WTC11 (cell line): ENCODE measurements around the gene CSKMT. TPM values are rescaled to one million over a fixed set of nuclear protein-coding genes. Genes with fewer than 3 reads are reported as not detected.

ENCODE experiments used
- ATAC-seq: fragments of 200-7000 bp; cut with Tn5 transposase; 2 replicates; pipeline ENCODE4 v1.10.0; 2021; ENCODE audit warnings: mild to moderate bottlenecking, moderate library complexity
- CTCF ChIA-PET: fragments of 300-600 bp; sonication (Branson Sonifier 250); formaldehyde crosslinking; loops from one replicate; lab custom pipeline; 2021; ENCODE audit warnings: antibody characterized with exemption; lab: Charles Lee
- POLR2A ChIA-PET: fragments of 350-600 bp; sonication (Branson Sonifier 250); formaldehyde crosslinking; loops from one replicate; lab custom pipeline; 2021; ENCODE audit warnings: antibody characterized with exemption; lab: Charles Lee
- DNase-seq: peaks from one replicate; pipeline ENCODE4 v3.0.0; 2021; ENCODE audit warnings: low spot score
- H3K27ac Mint-ChIP-seq: 2 replicates; pipeline ENCODE4 v1.8.0; 2021; ENCODE audit warnings: mixed read lengths
- H3K27me3 Mint-ChIP-seq: 2 replicates; pipeline ENCODE4 v1.8.0; 2021; ENCODE audit warnings: low read depth, mild to moderate bottlenecking, moderate library complexity, mixed read lengths
- H3K36me3 Mint-ChIP-seq: 2 replicates; pipeline ENCODE4 v1.8.0; 2021; ENCODE audit warnings: mixed read lengths
- H3K4me1 Mint-ChIP-seq: 2 replicates; pipeline ENCODE4 v1.8.0; 2022; ENCODE audit warnings: mixed read lengths
- H3K4me3 Mint-ChIP-seq: 2 replicates; pipeline ENCODE4 v1.8.0; 2021; ENCODE audit warnings: mild to moderate bottlenecking, moderate library complexity, mixed read lengths
- H3K9me3 Mint-ChIP-seq: 2 replicates; pipeline ENCODE4 v1.8.0; 2021; ENCODE audit warnings: mixed read lengths
- CREM ChIP-seq: sonication (generic); formaldehyde crosslinking; IDR thresholded peaks from 2 replicates; pipeline ENCODE4 v1.8.1; 2022; ENCODE audit warnings: mild to moderate bottlenecking, missing genetic modification reagents, moderate library complexity
- FOXP1 ChIP-seq: sonication (generic); formaldehyde crosslinking; IDR thresholded peaks from 2 replicates; pipeline ENCODE4 v1.8.0; 2022; ENCODE audit warnings: missing genetic modification reagents, mild to moderate bottlenecking, moderate library complexity, borderline replicate concordance
- HMGA2 ChIP-seq: fragments of 250-450 bp; sonication (Bioruptor Pico); IDR thresholded peaks from 2 replicates; pipeline ENCODE4 v1.4.0; 2021; ENCODE audit warnings: mild to moderate bottlenecking, moderate library complexity
- NFYB ChIP-seq: sonication (generic); formaldehyde crosslinking; conservative IDR thresholded peaks from 2 replicates; pipeline ENCODE4 v1.8.0; 2022; ENCODE audit warnings: low read depth, missing genetic modification reagents
- NR1H2 ChIP-seq: sonication (generic); formaldehyde crosslinking; IDR thresholded peaks from 2 replicates; pipeline ENCODE4 v1.9.0; 2021; ENCODE audit warnings: mild to moderate bottlenecking, moderate library complexity, missing genetic modification reagents
- SMAD4 ChIP-seq: sonication (generic); formaldehyde crosslinking; IDR thresholded peaks from 2 replicates; pipeline ENCODE4 v1.8.0; 2022; ENCODE audit warnings: mild to moderate bottlenecking, missing genetic modification reagents
- SOX15 ChIP-seq: fragments of 250-450 bp; sonication (Bioruptor Pico); IDR thresholded peaks from 2 replicates; pipeline ENCODE4 v1.9.0; 2021; ENCODE audit warnings: mild to moderate bottlenecking
- SP1 ChIP-seq: sonication (generic); formaldehyde crosslinking; conservative IDR thresholded peaks from 2 replicates; pipeline ENCODE4 v1.8.1; 2022; ENCODE audit warnings: missing genetic modification reagents
- ZBTB21 ChIP-seq: sonication (generic); formaldehyde crosslinking; IDR thresholded peaks from 2 replicates; pipeline ENCODE4 v1.8.1; 2023; ENCODE audit warnings: mild to moderate bottlenecking, missing genetic modification reagents, borderline replicate concordance
- ZNF121 ChIP-seq: sonication (generic); formaldehyde crosslinking; IDR thresholded peaks from 2 replicates; pipeline ENCODE4 v1.8.0; 2023; ENCODE audit warnings: missing genetic modification reagents
- ZNF263 ChIP-seq: sonication (generic); formaldehyde crosslinking; IDR thresholded peaks from 2 replicates; pipeline ENCODE4 v1.8.1; 2022; ENCODE audit warnings: low read depth, mild to moderate bottlenecking, moderate library complexity, missing genetic modification reagents
- ZNF317 ChIP-seq: sonication (generic); formaldehyde crosslinking; IDR thresholded peaks from 2 replicates; pipeline ENCODE4 v1.8.1; 2023; ENCODE audit warnings: low read depth, mild to moderate bottlenecking, moderate library complexity, missing genetic modification reagents, borderline replicate concordance
- total RNA-seq: library from RNA; stranded (reverse); gene quantifications from 3 replicates; pipeline ENCODE4 v1.2.3, GENCODE V29; 2021
- TF ChIP-seq, protein P1 (sequence below): sonication (generic); formaldehyde crosslinking; conservative IDR thresholded peaks from 2 replicates; pipeline ENCODE4 v1.8.1; 2022; ENCODE audit warnings: mild to moderate bottlenecking, missing genetic modification reagents
- TF ChIP-seq, protein P2 (sequence below): sonication (generic); formaldehyde crosslinking; IDR thresholded peaks from 2 replicates; pipeline ENCODE4 v1.8.0; 2023; ENCODE audit warnings: missing genetic modification reagents, mild to moderate bottlenecking, borderline replicate concordance
- TF ChIP-seq, protein P3 (sequence below): sonication (generic); formaldehyde crosslinking; IDR thresholded peaks from 2 replicates; pipeline ENCODE4 v1.8.0; 2022; ENCODE audit warnings: missing genetic modification reagents
- TF ChIP-seq, protein P4 (sequence below): sonication (generic); formaldehyde crosslinking; IDR thresholded peaks from 2 replicates; pipeline ENCODE4 v1.8.0; 2022; ENCODE audit warnings: mild to moderate bottlenecking, missing genetic modification reagents
- TF ChIP-seq, protein P5 (sequence below): sonication (generic); formaldehyde crosslinking; IDR thresholded peaks from 2 replicates; pipeline ENCODE4 v1.8.1; 2023; ENCODE audit warnings: mild to moderate bottlenecking, missing genetic modification reagents, moderate library complexity
- TF ChIP-seq, protein P6 (sequence below): sonication (generic); formaldehyde crosslinking; IDR thresholded peaks from 2 replicates; pipeline ENCODE4 v1.8.1; 2023; ENCODE audit warnings: mild to moderate bottlenecking, moderate library complexity, missing genetic modification reagents

CSKMT gene
- total RNA-seq, 1 experiment from 2014 or later: 75.6 TPM

DNA sequence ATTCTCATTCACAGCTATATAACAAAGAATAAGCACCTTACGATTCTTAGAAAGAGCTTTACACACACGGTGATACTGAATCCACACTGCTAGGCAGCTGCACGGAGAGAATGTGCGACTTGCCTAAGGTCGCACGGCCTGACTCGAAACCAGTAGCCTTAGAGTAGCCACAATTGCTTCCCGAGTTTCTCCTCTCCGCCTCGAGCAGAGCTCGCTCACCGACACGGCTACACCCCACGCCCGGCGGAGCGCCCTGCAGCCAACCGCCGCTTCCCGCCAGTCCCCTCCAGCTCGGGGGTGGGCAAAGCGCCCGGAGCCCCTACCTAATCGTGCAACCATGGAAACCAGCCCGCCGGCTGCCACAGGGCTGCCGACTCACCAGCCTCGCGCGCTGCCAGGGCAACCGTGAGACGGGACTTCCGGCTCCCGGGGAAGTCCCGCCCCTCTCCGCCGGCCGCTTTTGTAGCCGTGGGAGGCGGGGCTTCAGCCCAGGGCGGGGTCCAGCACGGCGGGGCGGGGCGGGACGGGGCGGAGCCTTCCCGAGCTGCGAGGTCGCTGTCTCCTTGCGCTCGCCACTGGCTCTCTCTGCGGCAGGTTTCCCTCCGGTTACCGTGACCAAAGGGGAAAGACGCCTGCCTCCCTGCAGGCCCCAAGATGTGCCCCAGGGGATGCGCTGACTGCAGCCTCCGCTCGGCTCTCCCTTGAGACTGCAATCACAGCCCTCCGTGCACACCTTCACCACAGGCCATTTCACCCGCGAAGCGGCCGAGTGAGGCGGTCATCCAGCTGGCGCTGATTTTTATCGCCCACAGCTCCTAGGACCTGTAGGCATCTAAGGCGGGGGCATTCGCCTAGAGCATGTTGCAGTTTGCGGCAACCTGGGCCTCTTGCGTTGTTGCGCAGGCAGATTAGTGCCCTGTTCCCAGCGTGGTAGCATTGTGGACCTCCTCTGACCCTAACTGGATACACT lies 41.1 kb downstream of the CSKMT start (continued):
- 0 out of 2 replicates have a peak, but pooled peaks have one; percentile 14 for TF ChIP-seq FOXP1 (CRISPR knock-in tag)
- TF ChIP-seq, protein P1, sequence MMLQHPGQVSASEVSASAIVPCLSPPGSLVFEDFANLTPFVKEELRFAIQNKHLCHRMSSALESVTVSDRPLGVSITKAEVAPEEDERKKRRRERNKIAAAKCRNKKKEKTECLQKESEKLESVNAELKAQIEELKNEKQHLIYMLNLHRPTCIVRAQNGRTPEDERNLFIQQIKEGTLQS (CRISPR knock-in tag): 0 out of 2 replicates have a peak, but pooled peaks have one; percentile 46

DNA sequence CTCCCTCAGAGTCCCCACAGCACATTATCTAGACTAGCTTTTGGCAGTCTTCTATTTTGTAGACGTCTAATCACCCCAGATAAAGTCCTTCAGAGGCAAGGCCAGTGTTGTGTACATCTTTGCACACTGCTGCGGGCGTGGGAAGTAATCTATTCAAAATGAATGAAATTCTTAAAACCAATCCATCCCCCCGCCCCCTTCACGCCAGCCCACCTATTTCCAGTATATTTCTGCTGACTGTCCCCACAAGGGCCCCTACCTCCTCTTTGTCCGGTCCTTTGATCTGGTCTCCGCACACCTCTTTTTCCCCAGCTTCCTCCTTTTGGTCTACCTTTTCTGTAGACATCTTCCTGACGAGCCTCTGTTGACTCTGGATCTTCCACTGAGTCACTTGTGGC lies 41.7 kb downstream of the CSKMT start:
- Mint-ChIP-seq H3K36me3 (peaks cover 27% of the 10 kb centered on the region), H3K4me1 (peaks cover 38% of the 10 kb centered on the region)

DNA sequence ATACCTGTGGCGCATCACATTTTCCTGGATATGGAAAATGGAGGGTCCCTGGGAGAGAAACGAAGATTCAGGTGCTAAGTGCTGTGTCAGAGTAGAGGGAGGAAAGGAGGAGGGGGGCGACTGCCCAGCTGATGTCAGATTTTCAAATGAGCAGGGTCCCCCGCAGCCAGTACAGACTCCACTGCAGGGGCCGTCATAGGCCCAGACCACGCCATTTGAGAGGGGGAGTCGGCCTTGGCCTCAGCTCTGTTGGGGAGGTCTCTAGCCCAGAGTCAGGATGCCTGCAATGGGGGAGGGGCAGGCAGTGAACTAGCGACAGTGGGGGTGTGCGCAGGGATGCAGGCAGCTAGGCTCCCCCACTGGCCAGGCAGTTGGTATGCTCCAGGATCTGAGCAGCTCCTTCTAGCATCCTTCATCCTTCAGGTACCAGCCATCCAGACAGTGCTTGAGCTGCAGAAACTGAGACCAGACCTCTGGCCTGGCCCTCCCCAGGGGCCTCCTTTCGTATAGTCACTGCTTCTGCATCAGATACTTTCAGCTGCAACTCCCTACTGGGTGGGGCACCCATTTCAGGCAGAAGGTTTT lies 42.3 kb downstream of the CSKMT start, which contains the start of the genes BSCL2 and GNG3:
Gene BSCL2 (minus strand): TSS at position 148 of the 585 bp plus-strand sequence. CDS start 229 bp downstream, outside the sequence.
Gene GNG3 (plus strand): TSS at position 400 of the 585 bp plus-strand sequence. CDS start 620 bp downstream, outside the sequence.
- Mint-ChIP-seq H3K36me3 (peaks cover 25% of the 10 kb centered on the region), H3K27ac (peak within 1 kb of the TSS; percentile 98), H3K4me1 (peaks cover 38% of the 10 kb centered on the region), H3K9me3 (no peaks in the 10 kb centered on the region), H3K27me3 (no peaks in the 10 kb centered on the region; the same call in 1 of the 2 replicates), H3K4me3 (peak within 1 kb of the TSS; percentile 92)
- ATAC-seq: peak; percentile 71
- ChIA-PET CTCF (interaction anchor here (1.0 to 4.0 kb wide), 19 partner anchors 9 to 199 kb away, joined by 3 to 24 read pairs (median 5); partner anchors contain the start of genes B3GAT3, C11orf98, CSKMT and GANAB), POLR2A (interaction anchor here (0.6 to 6.0 kb wide), 20 partner anchors 19 to 161 kb away, joined by 3 to 35 read pairs (median 6); partner anchors contain the start of genes B3GAT3, C11orf98, CSKMT and EEF1G)
- peak; percentile 97 for DNase-seq
- TF ChIP-seq, protein P2, sequence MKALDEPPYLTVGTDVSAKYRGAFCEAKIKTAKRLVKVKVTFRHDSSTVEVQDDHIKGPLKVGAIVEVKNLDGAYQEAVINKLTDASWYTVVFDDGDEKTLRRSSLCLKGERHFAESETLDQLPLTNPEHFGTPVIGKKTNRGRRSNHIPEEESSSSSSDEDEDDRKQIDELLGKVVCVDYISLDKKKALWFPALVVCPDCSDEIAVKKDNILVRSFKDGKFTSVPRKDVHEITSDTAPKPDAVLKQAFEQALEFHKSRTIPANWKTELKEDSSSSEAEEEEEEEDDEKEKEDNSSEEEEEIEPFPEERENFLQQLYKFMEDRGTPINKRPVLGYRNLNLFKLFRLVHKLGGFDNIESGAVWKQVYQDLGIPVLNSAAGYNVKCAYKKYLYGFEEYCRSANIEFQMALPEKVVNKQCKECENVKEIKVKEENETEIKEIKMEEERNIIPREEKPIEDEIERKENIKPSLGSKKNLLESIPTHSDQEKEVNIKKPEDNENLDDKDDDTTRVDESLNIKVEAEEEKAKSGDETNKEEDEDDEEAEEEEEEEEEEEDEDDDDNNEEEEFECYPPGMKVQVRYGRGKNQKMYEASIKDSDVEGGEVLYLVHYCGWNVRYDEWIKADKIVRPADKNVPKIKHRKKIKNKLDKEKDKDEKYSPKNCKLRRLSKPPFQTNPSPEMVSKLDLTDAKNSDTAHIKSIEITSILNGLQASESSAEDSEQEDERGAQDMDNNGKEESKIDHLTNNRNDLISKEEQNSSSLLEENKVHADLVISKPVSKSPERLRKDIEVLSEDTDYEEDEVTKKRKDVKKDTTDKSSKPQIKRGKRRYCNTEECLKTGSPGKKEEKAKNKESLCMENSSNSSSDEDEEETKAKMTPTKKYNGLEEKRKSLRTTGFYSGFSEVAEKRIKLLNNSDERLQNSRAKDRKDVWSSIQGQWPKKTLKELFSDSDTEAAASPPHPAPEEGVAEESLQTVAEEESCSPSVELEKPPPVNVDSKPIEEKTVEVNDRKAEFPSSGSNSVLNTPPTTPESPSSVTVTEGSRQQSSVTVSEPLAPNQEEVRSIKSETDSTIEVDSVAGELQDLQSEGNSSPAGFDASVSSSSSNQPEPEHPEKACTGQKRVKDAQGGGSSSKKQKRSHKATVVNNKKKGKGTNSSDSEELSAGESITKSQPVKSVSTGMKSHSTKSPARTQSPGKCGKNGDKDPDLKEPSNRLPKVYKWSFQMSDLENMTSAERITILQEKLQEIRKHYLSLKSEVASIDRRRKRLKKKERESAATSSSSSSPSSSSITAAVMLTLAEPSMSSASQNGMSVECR (CRISPR knock-in tag): peak; percentile 92; the same call in 1 of the 2 replicates
- TF ChIP-seq, protein P3, sequence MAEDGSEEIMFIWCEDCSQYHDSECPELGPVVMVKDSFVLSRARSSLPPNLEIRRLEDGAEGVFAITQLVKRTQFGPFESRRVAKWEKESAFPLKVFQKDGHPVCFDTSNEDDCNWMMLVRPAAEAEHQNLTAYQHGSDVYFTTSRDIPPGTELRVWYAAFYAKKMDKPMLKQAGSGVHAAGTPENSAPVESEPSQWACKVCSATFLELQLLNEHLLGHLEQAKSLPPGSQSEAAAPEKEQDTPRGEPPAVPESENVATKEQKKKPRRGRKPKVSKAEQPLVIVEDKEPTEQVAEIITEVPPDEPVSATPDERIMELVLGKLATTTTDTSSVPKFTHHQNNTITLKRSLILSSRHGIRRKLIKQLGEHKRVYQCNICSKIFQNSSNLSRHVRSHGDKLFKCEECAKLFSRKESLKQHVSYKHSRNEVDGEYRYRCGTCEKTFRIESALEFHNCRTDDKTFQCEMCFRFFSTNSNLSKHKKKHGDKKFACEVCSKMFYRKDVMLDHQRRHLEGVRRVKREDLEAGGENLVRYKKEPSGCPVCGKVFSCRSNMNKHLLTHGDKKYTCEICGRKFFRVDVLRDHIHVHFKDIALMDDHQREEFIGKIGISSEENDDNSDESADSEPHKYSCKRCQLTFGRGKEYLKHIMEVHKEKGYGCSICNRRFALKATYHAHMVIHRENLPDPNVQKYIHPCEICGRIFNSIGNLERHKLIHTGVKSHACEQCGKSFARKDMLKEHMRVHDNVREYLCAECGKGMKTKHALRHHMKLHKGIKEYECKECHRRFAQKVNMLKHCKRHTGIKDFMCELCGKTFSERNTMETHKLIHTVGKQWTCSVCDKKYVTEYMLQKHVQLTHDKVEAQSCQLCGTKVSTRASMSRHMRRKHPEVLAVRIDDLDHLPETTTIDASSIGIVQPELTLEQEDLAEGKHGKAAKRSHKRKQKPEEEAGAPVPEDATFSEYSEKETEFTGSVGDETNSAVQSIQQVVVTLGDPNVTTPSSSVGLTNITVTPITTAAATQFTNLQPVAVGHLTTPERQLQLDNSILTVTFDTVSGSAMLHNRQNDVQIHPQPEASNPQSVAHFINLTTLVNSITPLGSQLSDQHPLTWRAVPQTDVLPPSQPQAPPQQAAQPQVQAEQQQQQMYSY (CRISPR knock-in tag): no peak
- TF ChIP-seq, protein P4, sequence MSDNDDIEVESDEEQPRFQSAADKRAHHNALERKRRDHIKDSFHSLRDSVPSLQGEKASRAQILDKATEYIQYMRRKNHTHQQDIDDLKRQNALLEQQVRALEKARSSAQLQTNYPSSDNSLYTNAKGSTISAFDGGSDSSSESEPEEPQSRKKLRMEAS (CRISPR knock-in tag): peak; percentile 63; the same call in 1 of the 2 replicates
- peak; percentile 91; the same call in 1 of the 2 replicates for TF ChIP-seq ZBTB21
- no peak for TF ChIP-seq NFYB
- no peak for TF ChIP-seq ZNF317 (CRISPR knock-in tag)
- TF ChIP-seq SMAD4 (CRISPR knock-in tag): no peak
- TF ChIP-seq HMGA2 (CRISPR knock-in tag): no peak
- no peak for TF ChIP-seq SOX15 (CRISPR knock-in tag)
- TF ChIP-seq, protein P5, sequence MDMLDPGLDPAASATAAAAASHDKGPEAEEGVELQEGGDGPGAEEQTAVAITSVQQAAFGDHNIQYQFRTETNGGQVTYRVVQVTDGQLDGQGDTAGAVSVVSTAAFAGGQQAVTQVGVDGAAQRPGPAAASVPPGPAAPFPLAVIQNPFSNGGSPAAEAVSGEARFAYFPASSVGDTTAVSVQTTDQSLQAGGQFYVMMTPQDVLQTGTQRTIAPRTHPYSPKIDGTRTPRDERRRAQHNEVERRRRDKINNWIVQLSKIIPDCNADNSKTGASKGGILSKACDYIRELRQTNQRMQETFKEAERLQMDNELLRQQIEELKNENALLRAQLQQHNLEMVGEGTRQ (CRISPR knock-in tag): peak; percentile 44; the same call in 1 of the 2 replicates
- peak; percentile 90 for TF ChIP-seq SP1 (CRISPR knock-in tag)
- TF ChIP-seq, protein P6, sequence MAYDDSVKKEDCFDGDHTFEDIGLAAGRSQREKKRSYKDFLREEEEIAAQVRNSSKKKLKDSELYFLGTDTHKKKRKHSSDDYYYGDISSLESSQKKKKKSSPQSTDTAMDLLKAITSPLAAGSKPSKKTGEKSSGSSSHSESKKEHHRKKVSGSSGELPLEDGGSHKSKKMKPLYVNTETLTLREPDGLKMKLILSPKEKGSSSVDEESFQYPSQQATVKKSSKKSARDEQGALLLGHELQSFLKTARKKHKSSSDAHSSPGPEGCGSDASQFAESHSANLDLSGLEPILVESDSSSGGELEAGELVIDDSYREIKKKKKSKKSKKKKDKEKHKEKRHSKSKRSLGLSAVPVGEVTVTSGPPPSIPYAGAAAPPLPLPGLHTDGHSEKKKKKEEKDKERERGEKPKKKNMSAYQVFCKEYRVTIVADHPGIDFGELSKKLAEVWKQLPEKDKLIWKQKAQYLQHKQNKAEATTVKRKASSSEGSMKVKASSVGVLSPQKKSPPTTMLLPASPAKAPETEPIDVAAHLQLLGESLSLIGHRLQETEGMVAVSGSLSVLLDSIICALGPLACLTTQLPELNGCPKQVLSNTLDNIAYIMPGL (CRISPR knock-in tag): no peak
- peak; percentile 45; the same call in 1 of the 2 replicates for TF ChIP-seq ZNF121

More for the DNA sequence above, 41.7 kb downstream of the CSKMT start:
- DNase-seq: no peak
- no peaks in the 10 kb centered on the region for H3K9me3 Mint-ChIP-seq
- peak overlapping the region; percentile 98 for H3K27ac Mint-ChIP-seq
- POLR2A ChIA-PET: interaction anchor here (0.6 to 6.0 kb wide), 18 partner anchors 18 to 161 kb away, joined by 3 to 35 read pairs (median 6); partner anchors contain the start of genes B3GAT3, C11orf98, CSKMT and HNRNPUL2
- TF ChIP-seq NR1H2 (CRISPR knock-in tag) (no peak), ZNF263 (CRISPR knock-in tag) (no peak), CREM (CRISPR knock-in tag) (0 out of 2 replicates have a peak, but pooled peaks have one; percentile 5)
- no peak for ATAC-seq
- no peaks in the 10 kb centered on the region; the same call in 1 of the 2 replicates for H3K27me3 Mint-ChIP-seq
- peak overlapping the region; percentile 92 for H3K4me3 Mint-ChIP-seq
- CTCF ChIA-PET: interaction anchor here (1.0 to 4.0 kb wide), 21 partner anchors 9 to 199 kb away, joined by 3 to 24 read pairs (median 5); partner anchors contain the start of genes B3GAT3, C11orf98, CSKMT and GANAB
